Measurements from ENCODE around the gene PKMYT1.
"Not testable (repeated sequence)": the region's sequence is repeated elsewhere in the genome, so short reads cannot be mapped to it uniquely, and the experiment has no call there.

The PKMYT1 gene

GRCh38 chr16:2959206-2959605 lies 21.0 kb downstream of the PKMYT1 start:
- DNase-seq = no peak

GRCh38 chr16:2956579-2956956 lies 23.7 kb downstream of the PKMYT1 start:
- no peak for DNase-seq

- DNase-seq = no peak
Observed at GRCh38 chr16:2955779-2956578, 24.3 kb downstream of the PKMYT1 start.

- DNase-seq = no peak
Observed at GRCh38 chr16:2955438-2955778, 24.8 kb downstream of the PKMYT1 start.

GRCh38 chr16:2954656-2955381 lies 25.4 kb downstream of the PKMYT1 start:
- DNase-seq = no peak

- DNase-seq = no peak
Observed at GRCh38 chr16:2953706-2954627, 26.3 kb downstream of the PKMYT1 start.

GRCh38 chr16:2952679-2953078 lies 27.6 kb downstream of the PKMYT1 start:
- DNase-seq = no peak

GRCh38 chr16:2950773-2951172 lies 29.5 kb downstream of the PKMYT1 start:
- no peak for DNase-seq

GRCh38 chr16:2950353-2950724 lies 29.9 kb downstream of the PKMYT1 start:
- DNase-seq = no peak

GRCh38 chr16:2949705-2950352 lies 30.4 kb downstream of the PKMYT1 start:
- DNase-seq = no peak

GRCh38 chr16:2948807-2949704 lies 31.2 kb downstream of the PKMYT1 start:
- no peak for DNase-seq

- no peak for DNase-seq
Observed at GRCh38 chr16:2946649-2947048, 33.6 kb downstream of the PKMYT1 start.

- DNase-seq = not testable (repeated sequence)
Observed at GRCh38 chr16:2943716-2944115, 36.5 kb downstream of the PKMYT1 start.

- no peak for DNase-seq
Observed at GRCh38 chr16:2942045-2942444, 38.2 kb downstream of the PKMYT1 start.

GRCh38 chr16:2939968-2940367 lies 40.3 kb downstream of the PKMYT1 start:
- DNase-seq = no peak

GRCh38 chr16:2938206-2938605 lies 42.0 kb downstream of the PKMYT1 start:
- DNase-seq = no peak

- no peak for DNase-seq
Observed at GRCh38 chr16:2937170-2937569, 43.1 kb downstream of the PKMYT1 start.

GRCh38 chr16:2936436-2937011 lies 43.7 kb downstream of the PKMYT1 start:
- DNase-seq = no peak

GRCh38 chr16:2934450-2934849 lies 45.8 kb downstream of the PKMYT1 start:
- no peak for DNase-seq

- no peak for DNase-seq
Observed at GRCh38 chr16:2933701-2934100, 46.5 kb downstream of the PKMYT1 start.

- DNase-seq = no peak
Observed at GRCh38 chr16:2933136-2933535, 47.1 kb downstream of the PKMYT1 start.

Data from C1 segment of cervical spinal cord (tissue), 14 donors.